ENCODE results near the gene PLEKHG5. TPM values are rescaled to one million over a fixed set of nuclear protein-coding genes. Genes with fewer than 3 reads are reported as not detected.
"Not testable (repeated sequence)": the region's sequence is repeated elsewhere in the genome, so short reads cannot be mapped to it uniquely, and the experiment has no call there.

The PLEKHG5 gene
- polyA plus RNA-seq, 3 donors: 0.03 TPM; not detected in 2

GRCh38 chr1:6494627-6495026, 3.2 kb upstream of the PLEKHG5 start:
- no peak overlapping the region for H2AFZ ChIP-seq (ENCODE audit: insufficient read depth, low read depth, low read length, poor library complexity, severe bottlenecking)
- H3K36me3 ChIP-seq (replicated peaks in 1 of 2; ENCODE audit: control insufficient read depth in 1 of 2, insufficient read depth in 2 of 2, low read length in 2 of 2): no peaks in the 10 kb centered on the region
- no peaks in the 10 kb centered on the region for H4K20me1 ChIP-seq (ENCODE audit: insufficient read depth, low read length)
- intact Hi-C loops (cut with micrococcal nuclease): no loop called here
- Mint-ChIP-seq H3K27me3 (ENCODE audit: low read depth in 3 of 3) (peaks cover 66 to 83% (median 76%) of the 10 kb centered on the region in 3 donors), H3K4me1 (peaks cover 9% of the 10 kb centered on the region), H3K27ac (no peak overlapping the region), H3K4me3 (peak overlapping the region in 1 of 2 donors; percentile 6), H3K36me3 (peaks cover 0 to 3% of the 10 kb centered on the region in 2 donors), H3K9me3 (peaks cover 0 to 9% (median 2%) of the 10 kb centered on the region in 7 donors)
- H3K4me3 ChIP-seq (replicated peaks in 1 of 3; ENCODE audit: low read depth in 2 of 3, low read length in 3 of 3): no peak overlapping the region
- no peak overlapping the region for H3K9ac ChIP-seq (ENCODE audit: insufficient read depth, low read length, poor library complexity, severe bottlenecking)
- peaks cover 9 to 10% of the 10 kb centered on the region in 2 donors for H3K4me1 ChIP-seq (ENCODE audit: control insufficient read depth in 1 of 2, insufficient read depth in 2 of 2, low read length in 2 of 2)
- DNase-seq: no peak
- 89% methylated on average over 4 of the region's 4 CpGs for WGBS (ENCODE audit: insufficient coverage)
- no peak for TF ChIP-seq CTCF (IDR thresholded peaks at IDR 0.05)
- H3K9me3 ChIP-seq (replicated peaks in 1 of 2; ENCODE audit: control insufficient read depth in 1 of 2, insufficient read depth in 1 of 2, low read length in 2 of 2): peaks cover 0 to 4% of the 10 kb centered on the region in 2 donors
- no peak overlapping the region for H3K4me2 ChIP-seq (replicated peaks; ENCODE audit: extremely low read depth, low read length, poor library complexity, severe bottlenecking)
- H3K79me2 ChIP-seq (ENCODE audit: insufficient read depth, low read length): no peaks in the 10 kb centered on the region
- peaks cover 10 to 64% of the 10 kb centered on the region in 2 donors for H3K27me3 ChIP-seq (ENCODE audit: control insufficient read depth in 2 of 2, insufficient read depth in 2 of 2, low read length in 2 of 2)
- H3K27ac ChIP-seq (ENCODE audit: low read depth in 1 of 2, low read length in 2 of 2): no peak overlapping the region

- H3K27ac Mint-ChIP-seq; intact Hi-C loops (cut with micrococcal nuclease); H3K4me2 ChIP-seq (replicated peaks; ENCODE audit: extremely low read depth, low read length, poor library complexity, severe bottlenecking); H3K27ac ChIP-seq (ENCODE audit: low read depth in 1 of 2, low read length in 2 of 2); H2AFZ ChIP-seq (ENCODE audit: insufficient read depth, low read depth, low read length, poor library complexity, severe bottlenecking); H3K79me2 ChIP-seq (ENCODE audit: insufficient read depth, low read length); H3K9me3 ChIP-seq (replicated peaks in 1 of 2; ENCODE audit: control insufficient read depth in 1 of 2, insufficient read depth in 1 of 2, low read length in 2 of 2); H3K4me1 Mint-ChIP-seq; H4K20me1 ChIP-seq (ENCODE audit: insufficient read depth, low read length); H3K4me3 Mint-ChIP-seq; DNase-seq; H3K36me3 Mint-ChIP-seq; H3K36me3 ChIP-seq (replicated peaks in 1 of 2; ENCODE audit: control insufficient read depth in 1 of 2, insufficient read depth in 2 of 2, low read length in 2 of 2); H3K9ac ChIP-seq (ENCODE audit: insufficient read depth, low read length, poor library complexity, severe bottlenecking); H3K9me3 Mint-ChIP-seq; H3K4me3 ChIP-seq (replicated peaks in 1 of 3; ENCODE audit: low read depth in 2 of 3, low read length in 3 of 3): not testable (repeated sequence)
- peaks cover 10 to 68% of the 10 kb centered on the region in 2 donors for H3K27me3 ChIP-seq (ENCODE audit: control insufficient read depth in 2 of 2, insufficient read depth in 2 of 2, low read length in 2 of 2)
- H3K27me3 Mint-ChIP-seq (ENCODE audit: low read depth in 3 of 3): peaks cover 61 to 82% (median 73%) of the 10 kb centered on the region in 3 donors
- WGBS (ENCODE audit: insufficient coverage): 86% methylated on average over 2 of the region's 4 CpGs
- peaks cover 9 to 10% of the 10 kb centered on the region in 2 donors for H3K4me1 ChIP-seq (ENCODE audit: control insufficient read depth in 1 of 2, insufficient read depth in 2 of 2, low read length in 2 of 2)
Measured at GRCh38 chr1:6493834-6494223, 2.4 kb upstream of the PLEKHG5 start.

Measured in CD14-positive monocyte (primary cell).